Tibial nerve (tissue), 4 donors: ENCODE measurements around the gene LRPAP1.

Source experiments
- CTCF ChIP-seq, 5 experiments: fragments of 200-600 bp in 3 of 5; fragments of 450-650 bp in 2 of 5; sonication (generic) in 3 of 5; IDR thresholded peaks; one replicate each; pipeline ENCODE4 v1.5.1; 2016 to 2019; ENCODE audit warnings: antibody characterized with exemption in 5 of 5, mild to moderate bottlenecking in 3 of 5, moderate library complexity in 2 of 5
- EP300 ChIP-seq, 2 donors: sonication (generic); formaldehyde crosslinking; IDR thresholded peaks; one replicate each; pipeline ENCODE4 v1.6.1; 2017; ENCODE audit warnings: antibody characterized with exemption in 2 of 2, mild to moderate bottlenecking in 1 of 2
- POLR2A ChIP-seq, 2 donors: fragments of 450-650 bp; IDR thresholded peaks; one replicate each; pipeline ENCODE4 v1.6.1; 2017; ENCODE audit warnings: antibody characterized with exemption in 2 of 2, mild to moderate bottlenecking in 2 of 2, moderate library complexity in 2 of 2

GRCh38 chr4:3523628-3524221, 8.5 kb downstream of the LRPAP1 start:
- TF ChIP-seq CTCF (IDR thresholded peaks at IDR 0.05) = no peak
- TF ChIP-seq POLR2A (IDR thresholded peaks at IDR 0.05) = no peak
- TF ChIP-seq EP300 (IDR thresholded peaks at IDR 0.05) = no peak
